BLaER1 (cell line): ENCODE measurements around the gene NFRKB.

ENCODE experiments used
- H3K27ac ChIP-seq: shearing (Covaris generic); formaldehyde crosslinking; 2 replicates; pipeline ENCODE4 v1.8.1; 2022
- H3K27me3 ChIP-seq: shearing (Covaris generic); formaldehyde crosslinking; 2 replicates; pipeline ENCODE4 v1.8.1; 2022
- H3K36me3 ChIP-seq: shearing (Covaris generic); formaldehyde crosslinking; 2 replicates; pipeline ENCODE4 v1.8.1; 2022
- H3K4me1 ChIP-seq: shearing (Covaris generic); formaldehyde crosslinking; 2 replicates; pipeline ENCODE4 v1.8.1; 2022
- H3K4me2 ChIP-seq: shearing (Covaris generic); formaldehyde crosslinking; 2 replicates; pipeline ENCODE4 v1.8.1; 2022
- H3K4me3 ChIP-seq: shearing (Covaris generic); formaldehyde crosslinking; 2 replicates; pipeline ENCODE4 v1.8.1; 2022
- H3K9ac ChIP-seq: shearing (Covaris generic); formaldehyde crosslinking; 2 replicates; pipeline ENCODE4 v1.8.1; 2022
- H3K9me3 ChIP-seq: shearing (Covaris generic); formaldehyde crosslinking; 2 replicates; pipeline ENCODE4 v1.8.1; 2022
- H4K20me1 ChIP-seq: shearing (Covaris generic); formaldehyde crosslinking; 2 replicates; pipeline ENCODE4 v1.8.1; 2022
- Cebpa-rat ChIP-seq: shearing (Covaris generic); IDR thresholded peaks from 2 replicates; pipeline ENCODE4 v1.8.1; 2022

NFRKB gene

GRCh38 chr11:129866311-129866710, 29.1 kb downstream of the NFRKB start:
- TF ChIP-seq Cebpa-rat = no peak

DNA sequence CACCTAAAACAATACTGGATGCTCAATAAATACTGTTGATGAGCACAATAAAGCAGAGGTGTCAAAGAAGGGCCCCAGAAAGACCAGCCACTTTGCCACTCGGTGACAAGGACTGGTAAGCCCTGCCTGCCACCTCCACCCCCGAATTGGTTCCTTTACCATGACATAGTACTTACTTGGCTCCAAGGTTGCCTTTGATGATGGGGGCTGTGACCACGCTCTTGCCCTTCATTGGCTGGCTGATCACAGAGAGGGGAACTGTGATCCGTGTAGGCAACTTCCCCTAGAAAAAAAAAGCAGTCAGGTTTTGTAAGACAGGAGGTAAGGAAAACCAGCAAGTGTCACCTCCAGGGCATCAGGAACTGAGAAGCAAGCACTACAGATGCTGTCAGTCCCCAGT, 29.7 kb downstream of the NFRKB start:
- Histone ChIP-seq H3K9ac (no peak overlapping the region), H3K27ac (no peak overlapping the region), H3K4me3 (no peak overlapping the region), H3K4me2 (no peak overlapping the region), H4K20me1 (peaks cover 11% of the 10 kb centered on the region), H3K27me3 (no peaks in the 10 kb centered on the region; the same call in 1 of the 2 replicates), H3K36me3 (peaks cover 98% of the 10 kb centered on the region), H3K4me1 (no peaks in the 10 kb centered on the region), H3K9me3 (no peaks in the 10 kb centered on the region)
- no peak for TF ChIP-seq Cebpa-rat

More at GRCh38 chr11:129866311-129866710, 29.1 kb downstream of the NFRKB start:
- Histone ChIP-seq H4K20me1 (peaks cover 16% of the 10 kb centered on the region), H3K4me1 (no peaks in the 10 kb centered on the region), H3K27ac (no peak overlapping the region), H3K27me3 (no peaks in the 10 kb centered on the region; the same call in 1 of the 2 replicates), H3K4me3 (no peak overlapping the region), H3K4me2 (no peak overlapping the region), H3K9me3 (no peaks in the 10 kb centered on the region), H3K9ac (no peak overlapping the region), H3K36me3 (peaks cover 100% of the 10 kb centered on the region)

- TF ChIP-seq Cebpa-rat = no peak
- Histone ChIP-seq H3K9me3 (no peaks in the 10 kb centered on the region), H3K27ac (no peak overlapping the region), H3K4me3 (no peak overlapping the region), H3K4me2 (no peak overlapping the region), H3K27me3 (no peaks in the 10 kb centered on the region; the same call in 1 of the 2 replicates), H3K36me3 (peaks cover 98% of the 10 kb centered on the region), H3K9ac (no peak overlapping the region), H3K4me1 (no peaks in the 10 kb centered on the region), H4K20me1 (peaks cover 11% of the 10 kb centered on the region)
These were observed 30.6 kb downstream of the NFRKB start for GRCh38 chr11:129864811-129865210.

GRCh38 chr11:129861702-129862522, 33.5 kb downstream of the NFRKB start:
- Histone ChIP-seq H3K4me2 (no peak overlapping the region), H4K20me1 (peaks cover 7% of the 10 kb centered on the region), H3K9ac (no peak overlapping the region), H3K27me3 (no peaks in the 10 kb centered on the region), H3K36me3 (peaks cover 84% of the 10 kb centered on the region), H3K4me1 (no peaks in the 10 kb centered on the region), H3K9me3 (no peaks in the 10 kb centered on the region), H3K4me3 (no peak overlapping the region), H3K27ac (no peak overlapping the region)
- no peak for TF ChIP-seq Cebpa-rat

DNA sequence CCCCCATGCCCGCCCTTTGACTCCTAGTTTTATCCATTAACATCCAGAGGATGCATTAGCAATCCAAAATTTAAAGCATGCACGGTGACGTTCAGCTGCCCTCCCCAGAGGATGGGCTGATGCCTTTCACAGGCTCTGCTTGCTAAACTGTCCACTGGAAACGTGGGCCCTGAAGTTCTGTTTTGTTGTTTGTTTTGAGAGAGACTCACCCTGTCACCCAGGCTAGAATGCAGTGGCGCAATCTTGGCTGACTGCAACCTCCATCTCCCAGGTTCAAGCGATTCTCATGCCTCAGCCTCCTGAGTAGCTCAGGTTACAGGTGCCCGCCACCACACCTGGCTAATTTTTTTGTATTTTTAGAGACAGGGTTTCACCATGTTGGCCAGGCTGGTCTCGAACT, 39.3 kb downstream of the NFRKB start:
- H3K9me3 ChIP-seq = no peaks in the 10 kb centered on the region
- no peaks in the 10 kb centered on the region for H4K20me1 ChIP-seq
- H3K9ac ChIP-seq = no peak overlapping the region
- no peaks in the 10 kb centered on the region for H3K4me1 ChIP-seq
- H3K27ac ChIP-seq = no peak overlapping the region
- no peak overlapping the region for H3K4me2 ChIP-seq
- no peaks in the 10 kb centered on the region for H3K27me3 ChIP-seq
- peaks cover 26% of the 10 kb centered on the region for H3K36me3 ChIP-seq
- no peak for TF ChIP-seq Cebpa-rat
- H3K4me3 ChIP-seq = no peak overlapping the region

DNA sequence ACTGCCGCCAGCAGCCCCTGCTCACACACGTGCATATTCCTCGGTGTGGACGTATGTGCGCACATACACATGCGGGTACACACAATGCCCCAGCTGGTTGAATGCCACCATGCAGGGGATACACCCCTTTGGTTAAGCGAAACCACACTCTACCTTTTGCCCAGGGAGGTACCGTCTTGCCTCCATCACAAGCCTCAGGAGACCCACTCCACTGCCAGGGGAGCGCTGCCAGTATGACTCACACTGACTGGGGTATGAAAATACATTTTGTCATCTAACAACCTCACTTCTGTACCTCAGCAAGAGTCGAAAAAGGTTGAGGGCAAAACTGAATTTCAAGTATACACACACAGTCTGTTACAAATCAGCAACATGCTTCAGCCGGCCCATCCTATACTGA, 40.3 kb downstream of the NFRKB start:
- Histone ChIP-seq H3K4me1 (no peaks in the 10 kb centered on the region), H3K9me3 (no peaks in the 10 kb centered on the region), H3K27me3 (no peaks in the 10 kb centered on the region), H3K36me3 (peaks cover 18% of the 10 kb centered on the region), H3K9ac (no peak overlapping the region), H3K27ac (no peak overlapping the region), H3K4me2 (no peak overlapping the region), H3K4me3 (no peak overlapping the region), H4K20me1 (no peaks in the 10 kb centered on the region)
- TF ChIP-seq Cebpa-rat = no peak

DNA sequence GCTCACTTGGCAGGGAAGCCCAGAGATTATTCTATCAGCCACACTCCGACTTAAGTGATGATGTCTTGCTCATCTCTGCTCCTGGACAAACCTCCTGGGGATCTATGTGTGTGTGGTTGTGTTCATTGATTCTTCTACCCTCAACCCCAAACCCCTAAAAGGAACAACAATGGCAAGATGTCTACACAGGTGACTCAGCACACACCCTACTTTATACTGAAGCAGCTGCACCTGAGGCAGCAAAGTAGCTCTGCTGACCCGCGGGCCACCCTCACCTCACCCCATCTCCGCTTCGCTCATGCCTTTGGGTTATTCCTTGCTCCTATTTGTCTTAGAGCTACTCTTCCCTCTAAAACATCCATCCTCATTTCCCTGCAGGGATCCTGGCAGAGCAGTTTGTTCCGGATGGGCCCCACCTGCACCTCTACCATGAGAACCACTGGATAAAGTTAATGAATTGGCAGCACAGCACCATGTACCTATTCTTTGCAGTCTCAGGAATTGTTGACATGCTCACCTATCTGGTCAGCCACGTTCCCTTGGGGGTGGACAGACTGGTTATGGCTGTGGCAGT, 41.1 kb downstream of the NFRKB start:
- H3K9ac ChIP-seq = no peak overlapping the region
- H3K27me3 ChIP-seq = no peaks in the 10 kb centered on the region
- no peaks in the 10 kb centered on the region for H3K4me1 ChIP-seq
- H3K36me3 ChIP-seq = peaks cover 11% of the 10 kb centered on the region
- no peak overlapping the region for H3K27ac ChIP-seq
- H4K20me1 ChIP-seq = no peaks in the 10 kb centered on the region
- H3K4me2 ChIP-seq = no peak overlapping the region
- TF ChIP-seq Cebpa-rat = no peak
- H3K9me3 ChIP-seq = no peaks in the 10 kb centered on the region
- H3K4me3 ChIP-seq = no peak overlapping the region

- Histone ChIP-seq H3K27ac (no peak overlapping the region), H4K20me1 (no peaks in the 10 kb centered on the region), H3K9me3 (no peaks in the 10 kb centered on the region), H3K4me3 (no peak overlapping the region), H3K9ac (no peak overlapping the region), H3K27me3 (no peaks in the 10 kb centered on the region), H3K36me3 (peaks cover 4% of the 10 kb centered on the region), H3K4me1 (no peaks in the 10 kb centered on the region), H3K4me2 (no peak overlapping the region)
- TF ChIP-seq Cebpa-rat = no peak
These were observed 41.7 kb downstream of the NFRKB start for GRCh38 chr11:129853518-129854231.

DNA sequence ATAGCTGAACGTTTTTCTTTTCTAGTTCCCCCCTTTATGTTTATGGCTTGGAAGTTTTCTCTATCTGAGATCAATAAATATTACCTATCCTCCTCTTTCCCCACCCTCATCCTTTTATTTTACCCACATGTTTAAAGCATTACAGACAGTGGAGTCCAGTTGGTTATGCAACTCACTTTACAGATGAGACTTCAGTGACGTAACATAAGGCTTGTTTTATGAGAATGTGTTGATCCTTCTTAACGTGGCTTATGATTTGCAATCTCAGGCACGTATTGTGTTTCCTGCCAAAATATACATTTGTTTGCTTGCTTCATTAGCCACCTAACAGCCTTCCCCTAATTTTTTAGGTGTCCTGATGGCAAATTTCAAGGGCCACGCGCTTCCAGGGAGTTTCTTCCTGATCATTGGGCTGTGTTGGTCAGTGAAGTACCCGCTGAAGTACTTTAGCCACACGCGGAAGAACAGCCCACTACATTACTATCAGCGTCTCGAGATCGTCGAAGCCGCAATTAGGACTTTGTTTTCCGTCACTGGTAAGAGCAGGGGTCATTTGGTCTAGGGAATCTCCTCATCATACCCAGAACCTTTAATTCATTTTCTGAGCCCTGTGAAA, 43.1 kb downstream of the NFRKB start:
- no peaks in the 10 kb centered on the region for H4K20me1 ChIP-seq
- no peak overlapping the region for H3K9ac ChIP-seq
- no peaks in the 10 kb centered on the region for H3K36me3 ChIP-seq
- TF ChIP-seq Cebpa-rat = no peak
- H3K27me3 ChIP-seq = no peaks in the 10 kb centered on the region
- H3K27ac ChIP-seq = no peak overlapping the region
- H3K9me3 ChIP-seq = no peaks in the 10 kb centered on the region
- H3K4me1 ChIP-seq = no peaks in the 10 kb centered on the region
- no peak overlapping the region for H3K4me3 ChIP-seq
- H3K4me2 ChIP-seq = no peak overlapping the region
